Measurements from ENCODE around the gene PCDH9.
A peak's percentile ranks its signal among the peaks of the same experiment; 100 is the strongest.

PCDH9 gene

GRCh38 chr13:66958611-66959010, 271.5 kb downstream of the PCDH9 start:
- DNase-seq: no peak

- DNase-seq: peak; percentile 59
These were observed 277.6 kb downstream of the PCDH9 start for GRCh38 chr13:66952507-66952906.

GRCh38 chr13:66951426-66951825, 278.7 kb downstream of the PCDH9 start:
- no peak for DNase-seq

GRCh38 chr13:66950666-66951065, 279.5 kb downstream of the PCDH9 start:
- peak; percentile 59 for DNase-seq

- DNase-seq: no peak
These were observed 281.2 kb downstream of the PCDH9 start for GRCh38 chr13:66948910-66949309.

GRCh38 chr13:66943530-66943929, 286.6 kb downstream of the PCDH9 start:
- DNase-seq: peak; percentile 31

- DNase-seq: no peak
These were observed 290.0 kb downstream of the PCDH9 start for GRCh38 chr13:66940113-66940512.

- no peak for DNase-seq
These were observed 292.7 kb downstream of the PCDH9 start for GRCh38 chr13:66937423-66937822.

- peak; percentile 29 for DNase-seq
These were observed 296.1 kb downstream of the PCDH9 start for GRCh38 chr13:66933994-66934393.

- no peak for DNase-seq
These were observed 296.6 kb downstream of the PCDH9 start for GRCh38 chr13:66933527-66933926.

- DNase-seq: peak; percentile 67
These were observed 302.6 kb downstream of the PCDH9 start for GRCh38 chr13:66927562-66927961.

GRCh38 chr13:66926851-66927524, 303.1 kb downstream of the PCDH9 start:
- peak; percentile 84 for DNase-seq

- peak; percentile 93 for DNase-seq
These were observed 303.8 kb downstream of the PCDH9 start for GRCh38 chr13:66926200-66926850.

GRCh38 chr13:66922444-66922843, 307.7 kb downstream of the PCDH9 start:
- DNase-seq: peak; percentile 53

GRCh38 chr13:66921437-66921836, 308.7 kb downstream of the PCDH9 start:
- no peak for DNase-seq

- DNase-seq: peak; percentile 63
These were observed 314.4 kb downstream of the PCDH9 start for GRCh38 chr13:66915596-66916185.

- DNase-seq: no peak
These were observed 316.0 kb downstream of the PCDH9 start for GRCh38 chr13:66914155-66914554.

- no peak for DNase-seq
These were observed 318.7 kb downstream of the PCDH9 start for GRCh38 chr13:66911411-66911939.

- peak; percentile 30 for DNase-seq
These were observed 330.2 kb downstream of the PCDH9 start for GRCh38 chr13:66899955-66900354.

- no peak for DNase-seq
These were observed 333.2 kb downstream of the PCDH9 start for GRCh38 chr13:66896933-66897332.

- DNase-seq: no peak
These were observed 334.4 kb downstream of the PCDH9 start for GRCh38 chr13:66895780-66896179.

GRCh38 chr13:66895320-66895719, 334.8 kb downstream of the PCDH9 start:
- DNase-seq: no peak

GRCh38 chr13:66888698-66889097, 341.4 kb downstream of the PCDH9 start:
- DNase-seq: no peak

GRCh38 chr13:66887088-66887487, 343.0 kb downstream of the PCDH9 start:
- peak; percentile 86 for DNase-seq

Data from NCI-H69 (cell line).